ENCODE data around the gene ZBTB8B.

ZBTB8B gene

DNA sequence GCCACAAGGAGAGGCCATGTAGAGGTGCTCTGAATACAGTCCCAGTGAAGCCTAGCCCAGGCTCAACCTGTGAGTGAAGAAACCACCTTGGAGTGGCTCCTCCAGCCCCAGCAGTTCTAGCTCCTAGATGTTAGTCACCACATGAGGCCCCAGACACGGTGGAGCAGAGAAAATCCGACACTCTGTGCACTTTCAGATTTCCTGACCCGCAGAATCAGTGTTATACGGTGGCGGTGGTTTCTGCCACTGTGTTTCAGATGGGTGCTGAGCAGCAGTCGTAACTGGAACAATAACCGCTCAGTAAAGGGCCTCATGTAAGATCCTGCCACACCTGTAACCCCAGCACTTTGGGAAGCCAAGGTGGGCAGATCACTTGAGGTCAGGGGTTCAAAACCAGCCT lies 38.3 kb downstream of the ZBTB8B start:
- no peaks in the 10 kb centered on the region for H3K79me2 ChIP-seq (ENCODE audit: control insufficient read depth, low read length)
- H3K4me2 ChIP-seq (ENCODE audit: low read length) = no peak overlapping the region
- H3K27ac ChIP-seq (ENCODE audit: low read depth, low read length) = no peak overlapping the region
- TF ChIP-seq, protein P1, sequence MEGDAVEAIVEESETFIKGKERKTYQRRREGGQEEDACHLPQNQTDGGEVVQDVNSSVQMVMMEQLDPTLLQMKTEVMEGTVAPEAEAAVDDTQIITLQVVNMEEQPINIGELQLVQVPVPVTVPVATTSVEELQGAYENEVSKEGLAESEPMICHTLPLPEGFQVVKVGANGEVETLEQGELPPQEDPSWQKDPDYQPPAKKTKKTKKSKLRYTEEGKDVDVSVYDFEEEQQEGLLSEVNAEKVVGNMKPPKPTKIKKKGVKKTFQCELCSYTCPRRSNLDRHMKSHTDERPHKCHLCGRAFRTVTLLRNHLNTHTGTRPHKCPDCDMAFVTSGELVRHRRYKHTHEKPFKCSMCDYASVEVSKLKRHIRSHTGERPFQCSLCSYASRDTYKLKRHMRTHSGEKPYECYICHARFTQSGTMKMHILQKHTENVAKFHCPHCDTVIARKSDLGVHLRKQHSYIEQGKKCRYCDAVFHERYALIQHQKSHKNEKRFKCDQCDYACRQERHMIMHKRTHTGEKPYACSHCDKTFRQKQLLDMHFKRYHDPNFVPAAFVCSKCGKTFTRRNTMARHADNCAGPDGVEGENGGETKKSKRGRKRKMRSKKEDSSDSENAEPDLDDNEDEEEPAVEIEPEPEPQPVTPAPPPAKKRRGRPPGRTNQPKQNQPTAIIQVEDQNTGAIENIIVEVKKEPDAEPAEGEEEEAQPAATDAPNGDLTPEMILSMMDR (IDR thresholded peaks at IDR 0.05; ENCODE audit: low read depth, low read length, poor library complexity, severe bottlenecking) = no peak
- no peak for TF ChIP-seq EZH2phosphoT487 (IDR thresholded peaks at IDR 0.05; ENCODE audit: borderline replicate concordance, low read length)
- H3K4me3 ChIP-seq (ENCODE audit: low read length) = no peak overlapping the region
- no peaks in the 10 kb centered on the region for H3K9me3 ChIP-seq (ENCODE audit: control insufficient read depth, insufficient read depth, low read length)
- no peaks in the 10 kb centered on the region; the same call in 1 of the 2 replicates for H3K4me1 ChIP-seq (ENCODE audit: control insufficient read depth, low read length)
- no peaks in the 10 kb centered on the region for H3K9me2 ChIP-seq (replicated peaks; ENCODE audit: control insufficient read depth, low read length)
- no peaks in the 10 kb centered on the region for H4K20me1 ChIP-seq (ENCODE audit: control insufficient read depth, insufficient read depth, low read depth, low read length)
- H3K36me3 ChIP-seq (ENCODE audit: control insufficient read depth, low read length) = no peaks in the 10 kb centered on the region
- peaks cover 37% of the 10 kb centered on the region for H3K27me3 ChIP-seq (ENCODE audit: control insufficient read depth, low read length)
- H3F3A ChIP-seq (ENCODE audit: control insufficient read depth, insufficient read depth) = no peaks in the 10 kb centered on the region

DNA sequence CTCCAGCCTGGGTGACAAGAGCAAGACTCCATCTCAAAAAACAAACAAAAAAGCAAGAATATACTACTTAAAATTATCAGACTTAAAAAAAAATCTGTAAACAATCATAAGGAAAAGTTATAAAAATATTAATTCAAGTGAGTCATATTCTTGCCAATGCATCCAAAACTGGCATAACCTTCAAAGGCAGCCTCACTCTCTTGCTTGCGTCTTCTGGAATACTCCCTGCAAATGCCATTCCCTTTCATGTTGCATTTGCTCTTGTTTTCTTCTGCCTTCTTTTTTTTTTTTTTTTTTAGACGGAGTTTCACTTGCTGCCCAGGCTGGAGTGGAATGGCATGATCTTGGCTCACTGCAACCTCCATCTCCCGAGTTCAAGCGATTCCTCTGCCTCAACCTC lies 42.1 kb downstream of the ZBTB8B start:
- H3K79me2 ChIP-seq (ENCODE audit: control insufficient read depth, low read length) = no peaks in the 10 kb centered on the region

DNA sequence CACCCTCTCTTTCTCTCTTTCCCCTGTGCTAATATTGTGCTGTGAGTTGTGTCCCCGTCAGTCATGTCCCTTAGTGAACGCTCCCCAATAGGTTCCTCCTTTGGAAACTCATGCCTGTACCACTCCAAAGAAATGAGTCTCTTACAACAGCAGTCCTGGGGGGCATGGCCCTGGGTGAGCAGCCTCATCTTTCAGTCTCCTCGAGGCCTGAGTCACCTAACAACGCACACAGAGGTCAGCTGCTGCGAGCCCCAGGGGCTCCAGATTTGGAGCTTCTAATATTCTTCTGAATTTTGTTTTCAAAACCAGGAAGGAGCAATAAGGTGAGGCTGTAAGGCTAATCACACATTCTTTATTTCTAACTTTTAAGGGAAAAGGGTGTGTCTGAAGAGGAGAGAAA lies 43.9 kb downstream of the ZBTB8B start:
- H3K4me2 ChIP-seq (ENCODE audit: low read length) = no peak overlapping the region

More for the DNA sequence above, 42.1 kb downstream of the ZBTB8B start:
- Histone ChIP-seq H3K4me3 (ENCODE audit: low read length) (no peak overlapping the region), H3K36me3 (ENCODE audit: control insufficient read depth, low read length) (no peaks in the 10 kb centered on the region), H3K4me1 (ENCODE audit: control insufficient read depth, low read length) (no peaks in the 10 kb centered on the region), H3K27ac (ENCODE audit: low read depth, low read length) (no peak overlapping the region), H3F3A (ENCODE audit: control insufficient read depth, insufficient read depth) (no peaks in the 10 kb centered on the region), H3K9me2 (replicated peaks; ENCODE audit: control insufficient read depth, low read length) (no peaks in the 10 kb centered on the region), H3K9me3 (ENCODE audit: control insufficient read depth, insufficient read depth, low read length) (no peaks in the 10 kb centered on the region), H3K4me2 (ENCODE audit: low read length) (no peak overlapping the region), H4K20me1 (ENCODE audit: control insufficient read depth, insufficient read depth, low read depth, low read length) (no peaks in the 10 kb centered on the region), H3K27me3 (ENCODE audit: control insufficient read depth, low read length) (peaks cover 22% of the 10 kb centered on the region)
- TF ChIP-seq, protein P1 (IDR thresholded peaks at IDR 0.05; ENCODE audit: low read depth, low read length, poor library complexity, severe bottlenecking) = no peak
- no peak for TF ChIP-seq EZH2phosphoT487 (IDR thresholded peaks at IDR 0.05; ENCODE audit: borderline replicate concordance, low read length)

More for the DNA sequence above, 43.9 kb downstream of the ZBTB8B start:
- no peaks in the 10 kb centered on the region for H3F3A ChIP-seq (ENCODE audit: control insufficient read depth, insufficient read depth)
- TF ChIP-seq, protein P1 (IDR thresholded peaks at IDR 0.05; ENCODE audit: low read depth, low read length, poor library complexity, severe bottlenecking) = no peak
- no peak for TF ChIP-seq EZH2phosphoT487 (IDR thresholded peaks at IDR 0.05; ENCODE audit: borderline replicate concordance, low read length)
- H3K27me3 ChIP-seq (ENCODE audit: control insufficient read depth, low read length) = peaks cover 13% of the 10 kb centered on the region
- H3K9me2 ChIP-seq (replicated peaks; ENCODE audit: control insufficient read depth, low read length) = no peaks in the 10 kb centered on the region
- no peaks in the 10 kb centered on the region for H3K79me2 ChIP-seq (ENCODE audit: control insufficient read depth, low read length)
- no peaks in the 10 kb centered on the region for H3K4me1 ChIP-seq (ENCODE audit: control insufficient read depth, low read length)
- H3K36me3 ChIP-seq (ENCODE audit: control insufficient read depth, low read length) = no peaks in the 10 kb centered on the region
- no peak overlapping the region for H3K4me3 ChIP-seq (ENCODE audit: low read length)
- no peak overlapping the region for H3K27ac ChIP-seq (ENCODE audit: low read depth, low read length)
- H3K9me3 ChIP-seq (ENCODE audit: control insufficient read depth, insufficient read depth, low read length) = no peaks in the 10 kb centered on the region
- H4K20me1 ChIP-seq (ENCODE audit: control insufficient read depth, insufficient read depth, low read depth, low read length) = no peaks in the 10 kb centered on the region

All from DOHH2 (cell line).